ENCODE results near the gene FAM229A.

FAM229A gene

DNA sequence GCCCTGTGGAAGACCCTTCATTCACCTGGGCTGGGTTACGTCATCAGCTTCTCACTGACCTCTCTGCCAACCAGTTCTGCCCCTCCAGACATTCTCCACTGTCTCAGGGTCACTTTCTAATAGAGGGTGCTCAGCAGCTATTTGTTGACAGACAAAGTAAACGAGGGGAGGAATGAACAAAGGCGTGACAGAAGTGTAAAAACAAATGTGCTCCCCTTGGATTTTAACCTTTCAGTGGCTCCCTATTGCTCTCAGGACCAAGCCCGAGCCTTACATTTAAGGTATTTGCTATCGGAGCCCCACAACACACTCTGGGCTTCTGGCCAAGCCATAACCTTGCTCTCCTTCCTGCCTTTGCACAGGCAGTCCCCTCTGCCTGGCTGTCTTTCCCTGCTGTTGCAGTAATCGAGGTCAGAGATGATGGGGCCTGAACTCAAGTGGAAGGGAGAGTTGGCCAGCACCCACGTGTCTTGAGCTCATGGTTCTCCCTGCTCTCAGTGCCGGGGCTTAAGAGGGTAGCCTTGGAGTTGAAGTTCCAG lies 16.9 kb downstream of the FAM229A start:
- peak; percentile 38 for DNase-seq

DNA sequence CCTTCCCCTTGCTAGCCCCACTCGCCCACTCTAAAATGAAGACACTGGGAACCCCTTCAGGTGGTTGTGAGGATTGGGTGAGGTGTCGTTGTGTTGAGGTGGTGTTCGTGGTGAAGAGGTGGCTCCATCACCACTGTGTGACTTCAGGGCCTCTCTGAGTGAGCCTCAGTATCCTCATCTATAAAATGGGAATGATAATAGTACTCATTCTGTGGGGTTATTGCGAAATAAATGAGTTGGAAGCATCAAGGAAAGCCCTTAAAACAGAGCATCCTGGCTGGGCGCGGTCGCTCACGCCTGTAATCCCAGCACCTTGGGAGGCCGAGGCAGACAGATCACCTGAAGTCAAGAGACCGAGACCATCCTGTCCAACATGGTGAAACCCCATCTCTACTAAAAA lies 19.6 kb downstream of the FAM229A start:
- no peak for DNase-seq

DNA sequence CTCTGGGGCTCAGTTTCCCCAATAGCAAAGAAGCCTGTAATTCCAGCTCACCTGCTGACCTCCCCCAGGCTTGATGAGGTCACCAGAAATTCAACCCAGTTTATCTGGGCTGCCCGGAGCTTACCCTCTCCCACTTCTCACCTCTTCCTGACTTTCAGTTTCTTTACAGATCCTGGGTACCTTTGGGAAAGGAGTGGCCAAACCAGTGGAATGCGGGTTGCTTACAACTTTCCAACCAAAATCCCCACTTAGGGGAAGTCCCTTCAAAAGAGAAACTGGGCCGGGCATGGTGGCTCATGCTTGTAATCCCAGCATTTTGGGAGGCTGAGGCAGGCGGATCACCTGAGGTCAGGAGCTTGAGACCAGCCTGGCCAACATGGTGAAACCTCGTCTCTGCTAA lies 20.3 kb downstream of the FAM229A start:
- no peak for DNase-seq

DNA sequence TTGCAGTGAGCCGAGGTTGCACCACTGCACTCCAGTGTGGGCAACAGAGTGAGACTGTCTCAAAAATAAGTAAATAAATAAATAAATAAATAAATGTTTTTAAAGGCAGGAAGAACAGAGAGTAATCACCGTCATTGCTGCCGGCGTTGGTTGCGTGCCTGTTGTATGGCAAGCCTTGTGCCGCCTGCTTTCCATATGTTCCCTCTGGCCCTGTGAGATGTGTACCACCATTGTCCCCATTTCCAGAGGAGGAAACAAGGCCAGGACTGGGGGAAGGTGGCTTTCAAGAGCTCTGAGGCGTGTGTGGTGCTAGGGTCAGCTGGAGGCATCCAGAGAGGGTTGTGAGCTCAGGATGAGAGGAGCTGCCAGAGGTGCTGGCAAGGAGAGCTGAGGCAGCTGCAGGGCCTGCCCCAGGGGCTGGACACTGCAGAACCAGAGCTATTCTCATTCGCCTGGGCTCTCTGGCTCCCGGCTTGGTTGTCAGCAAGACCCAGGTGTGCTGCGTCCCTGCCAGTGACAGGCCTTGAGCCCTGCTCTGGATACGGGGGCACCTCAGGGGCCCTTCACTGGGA lies 21.0 kb downstream of the FAM229A start:
- DNase-seq, result no peak

DNA sequence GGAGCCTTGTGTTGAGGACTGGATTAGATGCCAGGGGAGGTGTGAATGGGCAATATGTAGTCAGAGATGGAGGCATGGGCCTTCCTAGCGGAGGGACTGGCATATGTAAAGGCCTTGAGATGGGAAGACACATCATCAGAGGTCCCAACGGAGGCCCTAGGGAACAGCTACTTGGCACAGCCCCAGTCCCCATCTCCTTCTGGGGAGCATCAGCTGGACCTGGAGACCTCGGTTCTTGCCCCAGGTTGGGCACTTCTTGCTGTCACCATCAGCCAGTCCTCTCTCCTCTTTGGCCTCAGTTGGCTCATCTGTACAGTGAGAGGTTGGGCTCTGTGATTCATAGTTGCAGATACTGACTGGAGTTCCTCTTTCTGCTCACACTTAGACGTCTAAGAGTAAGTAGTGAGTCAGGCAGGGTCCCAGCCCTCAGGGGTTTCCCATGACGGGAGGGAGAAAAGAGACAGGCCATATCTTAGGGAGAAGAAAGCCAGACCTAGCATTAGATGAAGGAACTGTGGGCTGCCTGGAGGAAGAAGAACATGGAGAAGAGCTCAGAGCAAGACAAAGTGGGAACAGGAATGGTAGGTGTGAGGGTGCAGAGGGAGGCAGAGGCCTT lies 22.8 kb downstream of the FAM229A start:
- DNase-seq, result peak; percentile 61

DNA sequence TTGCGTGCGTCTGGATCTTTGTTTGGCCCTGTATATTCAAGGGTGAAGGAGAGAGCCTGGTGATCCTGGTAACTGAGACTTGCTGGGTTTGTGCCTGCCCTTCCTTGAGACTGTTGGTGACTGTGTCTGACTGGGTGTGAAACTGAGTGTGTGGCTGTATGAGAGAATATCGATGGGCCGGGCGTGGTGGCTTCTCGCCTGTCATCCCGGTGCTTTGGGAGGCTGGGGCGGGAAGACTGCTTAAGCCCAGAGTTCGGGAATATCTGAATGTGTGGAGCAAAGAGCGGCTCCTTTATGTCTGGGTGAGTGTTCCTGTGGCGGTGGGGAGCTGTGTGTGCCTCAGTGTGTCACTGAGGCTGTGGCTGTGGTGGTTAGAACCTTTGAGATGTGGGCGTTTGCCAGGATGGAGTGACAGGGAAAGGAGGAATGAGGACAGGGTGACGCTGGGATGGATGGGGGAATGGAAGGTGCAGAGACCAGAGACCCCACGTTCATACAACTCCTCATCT lies 23.6 kb downstream of the FAM229A start:
- peak; percentile 22 for DNase-seq

DNA sequence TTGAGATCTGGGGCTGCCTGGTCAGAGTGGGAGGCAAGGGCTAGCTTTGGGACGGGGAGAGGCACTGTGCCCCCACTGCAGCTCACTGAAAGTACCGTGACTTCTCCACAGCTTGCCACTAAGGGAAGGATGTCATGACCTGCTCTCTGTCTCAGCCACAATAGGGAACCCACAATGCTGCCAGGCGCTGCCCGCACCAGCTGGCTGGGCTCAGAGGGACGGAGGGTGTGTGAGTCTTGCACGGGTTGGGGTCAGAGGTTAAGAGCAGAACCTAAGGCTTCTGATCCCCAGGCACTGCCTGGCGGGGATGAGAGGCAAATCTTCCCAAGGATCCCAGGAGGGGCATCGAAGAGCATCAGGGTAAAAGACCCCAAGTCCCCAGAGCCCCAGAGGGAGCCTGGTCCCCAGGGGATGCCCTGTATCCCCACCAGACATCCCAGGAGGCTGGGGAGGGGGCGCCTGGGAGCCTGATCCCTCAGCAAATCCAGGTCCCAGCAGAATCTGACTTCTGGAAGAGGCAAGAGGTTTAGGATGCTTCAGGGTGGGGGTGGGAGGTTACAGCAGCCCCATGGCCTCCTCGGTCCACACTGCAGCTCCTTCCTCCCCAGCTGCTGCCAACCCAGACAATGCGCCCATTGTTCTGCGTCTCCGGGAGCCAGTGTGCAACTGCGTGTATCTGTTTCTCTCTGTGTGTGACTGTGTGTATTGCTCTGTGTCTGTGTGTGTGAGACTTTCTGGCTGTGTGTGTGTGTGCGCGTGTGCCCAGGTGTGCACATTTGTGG lies 24.2 kb downstream of the FAM229A start:
- no peak for DNase-seq

DNA sequence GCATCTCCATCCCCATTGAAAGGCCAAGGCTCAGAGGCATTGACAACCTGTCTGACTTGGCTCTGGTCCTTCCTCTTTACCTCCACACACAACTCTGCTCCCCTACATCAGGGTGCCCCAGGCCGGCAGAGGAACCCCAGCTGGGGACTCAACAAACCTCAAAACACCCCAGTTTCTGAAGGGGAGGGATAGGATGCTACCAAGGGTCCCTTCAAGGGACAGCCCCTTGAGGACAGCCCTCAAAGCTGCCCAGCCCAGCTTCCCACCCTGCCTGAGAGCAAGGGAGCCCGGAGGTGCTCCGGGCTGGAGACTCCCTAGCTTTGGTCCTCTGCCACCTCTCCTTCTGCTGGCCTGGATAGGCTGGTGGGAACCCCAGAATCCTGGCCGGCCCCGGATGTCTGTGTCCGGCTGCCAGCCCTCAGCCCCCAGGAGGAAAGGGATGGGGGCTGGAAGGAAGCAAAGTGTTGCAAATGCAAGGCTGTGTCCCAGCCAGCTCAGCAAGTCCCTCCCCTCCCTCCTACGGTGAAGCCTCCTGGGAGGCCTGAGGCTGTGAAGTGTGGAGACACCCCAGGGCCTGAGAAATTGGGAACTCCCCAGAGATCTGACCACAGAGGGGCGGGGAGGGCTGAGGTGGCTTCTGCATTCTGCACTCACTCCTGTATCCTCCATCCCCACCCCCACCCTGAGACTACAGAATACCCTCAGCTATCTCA lies 25.2 kb downstream of the FAM229A start:
- peak; percentile 58 for DNase-seq

DNA sequence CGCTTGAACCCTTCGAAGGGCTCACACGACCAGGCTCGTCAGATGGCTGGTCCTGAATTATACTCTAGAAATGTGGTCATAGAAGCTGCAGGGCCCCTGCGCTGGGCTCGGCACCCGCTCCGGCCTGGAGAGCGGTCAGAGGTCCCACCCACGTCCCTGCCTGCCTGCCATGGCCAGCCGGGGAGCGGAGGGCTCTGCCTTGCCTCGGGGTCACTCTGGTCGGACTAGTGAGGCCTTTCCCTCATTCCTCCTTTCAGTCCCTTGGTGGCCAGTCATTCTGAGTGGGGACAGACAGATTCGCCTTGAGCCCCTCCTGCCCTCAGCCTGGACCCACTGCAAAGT lies 25.7 kb downstream of the FAM229A start:
- no peak for DNase-seq

DNA sequence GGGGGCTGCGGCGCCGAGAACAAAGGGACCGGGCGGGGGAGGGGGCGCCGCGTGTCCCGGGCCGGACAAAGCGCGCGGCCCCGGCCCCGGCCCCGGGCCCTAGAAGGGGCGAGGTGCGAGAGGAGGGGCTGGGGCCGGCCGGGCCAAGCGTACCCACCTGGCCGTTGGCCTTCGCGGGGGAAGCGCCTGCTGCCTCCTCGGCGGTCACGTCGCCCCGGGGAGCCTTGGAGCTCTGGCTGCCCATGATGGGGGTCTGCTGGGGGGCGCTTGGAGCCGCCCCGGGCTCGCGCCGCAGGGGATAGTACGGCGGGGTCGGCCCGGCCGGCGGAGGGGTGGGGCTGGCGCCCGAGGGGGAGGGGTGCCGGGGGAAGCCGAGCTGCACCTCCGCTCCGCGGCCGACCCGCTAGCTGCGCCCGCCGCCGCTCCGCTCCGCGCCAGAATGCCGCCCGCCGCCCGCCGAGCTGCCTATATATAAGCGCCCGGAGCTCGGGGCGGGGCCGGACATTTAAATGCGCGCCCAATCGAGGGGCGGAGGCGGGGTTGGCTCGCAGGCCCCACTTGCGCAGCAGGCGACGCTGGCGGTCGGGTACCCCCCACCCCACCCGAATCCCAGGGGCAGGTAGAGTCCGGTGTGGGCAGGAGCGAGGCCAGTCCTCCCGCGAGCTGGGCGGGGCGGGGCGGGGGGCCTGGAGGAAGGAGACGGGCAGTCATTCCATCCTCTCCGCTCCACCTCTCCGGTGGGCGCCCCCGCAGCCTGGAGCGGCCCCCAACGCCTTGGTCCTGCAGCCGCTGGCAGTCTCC lies 26.3 kb downstream of the FAM229A start, which contains the start of gene MARCKSL1:
MARCKSL1 (minus strand) TSS at position 444 of the 801 bp plus-strand sequence; CDS start at position 244, 200 bp downstream.
- DNase-seq, result peak; percentile 80

DNA sequence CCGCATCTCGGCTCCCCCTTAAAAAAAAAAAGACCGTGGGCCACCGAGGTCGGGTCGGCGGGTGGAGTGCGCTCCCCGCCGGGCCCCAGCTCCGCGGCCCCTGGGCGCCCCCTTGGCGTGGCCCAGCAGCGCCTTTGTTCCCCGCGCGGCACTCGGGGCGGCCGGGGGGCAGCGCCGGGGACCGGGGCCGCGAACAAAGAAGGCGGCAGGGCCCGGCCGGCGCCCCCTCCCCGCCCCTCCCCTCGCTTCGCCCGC lies 26.8 kb downstream of the FAM229A start:
- DNase-seq, result no peak

DNA sequence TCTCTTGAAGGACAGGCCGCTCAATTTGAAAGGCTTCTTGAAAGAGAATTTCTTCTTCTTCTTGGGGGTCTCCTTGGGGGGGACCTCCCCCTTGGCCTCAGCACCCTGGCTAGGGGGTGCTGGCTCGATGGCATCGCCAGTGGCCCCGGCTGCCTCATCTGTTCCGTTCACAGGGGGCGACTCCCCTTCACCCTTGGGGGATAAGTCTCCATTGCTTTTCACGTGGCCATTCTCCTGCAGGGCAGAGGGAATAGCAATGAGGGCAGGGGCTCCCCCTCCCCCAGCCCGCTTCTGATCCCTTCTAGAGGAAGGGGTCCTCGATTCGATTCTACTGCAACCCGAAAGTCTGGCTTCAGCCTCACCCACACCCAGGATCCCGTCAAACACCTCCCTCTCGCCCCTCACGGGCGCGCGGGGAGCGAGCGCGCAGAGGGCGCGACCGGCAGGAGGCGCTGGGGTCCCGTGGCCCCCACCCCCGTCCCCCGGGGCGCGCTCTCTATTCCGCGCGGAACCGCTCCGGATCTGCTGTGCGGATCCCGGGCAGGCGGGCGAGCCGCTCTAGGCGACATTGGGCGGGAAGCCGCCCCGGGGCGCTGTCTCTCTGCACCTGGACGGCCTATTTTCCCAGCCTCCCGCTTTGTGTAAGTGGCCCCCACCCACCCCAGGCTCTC lies 27.3 kb downstream of the FAM229A start:
- peak; percentile 57 for DNase-seq

DNA sequence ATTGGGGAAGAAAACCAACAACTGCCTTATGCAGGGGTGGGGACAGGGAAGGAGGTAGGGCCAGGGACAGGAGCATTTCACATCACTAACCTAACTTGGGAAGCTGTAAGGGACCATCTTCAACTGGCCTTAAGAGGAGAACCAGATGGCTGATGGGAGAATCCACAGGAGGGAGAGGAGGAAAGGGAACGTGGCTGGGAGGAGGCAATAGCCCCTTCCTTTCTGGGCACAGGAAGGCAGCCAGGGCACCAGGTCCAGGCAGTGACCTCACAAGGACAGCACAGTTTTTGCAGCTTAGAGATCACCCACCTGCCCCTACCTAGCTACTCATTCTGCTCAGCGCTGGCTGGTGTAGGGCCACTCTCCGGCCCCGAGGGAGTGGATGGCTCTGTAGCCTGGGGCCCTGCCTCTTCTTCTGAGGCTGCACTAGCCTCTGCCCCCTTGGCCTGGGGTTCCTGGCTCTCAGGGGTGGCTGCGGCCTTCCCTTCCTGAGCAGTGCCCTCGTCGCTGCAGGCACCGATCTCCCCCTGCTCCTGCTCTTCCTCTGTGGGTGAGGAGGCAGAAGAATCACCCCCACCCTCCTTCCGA lies 27.9 kb downstream of the FAM229A start:
- DNase-seq, result no peak

DNA sequence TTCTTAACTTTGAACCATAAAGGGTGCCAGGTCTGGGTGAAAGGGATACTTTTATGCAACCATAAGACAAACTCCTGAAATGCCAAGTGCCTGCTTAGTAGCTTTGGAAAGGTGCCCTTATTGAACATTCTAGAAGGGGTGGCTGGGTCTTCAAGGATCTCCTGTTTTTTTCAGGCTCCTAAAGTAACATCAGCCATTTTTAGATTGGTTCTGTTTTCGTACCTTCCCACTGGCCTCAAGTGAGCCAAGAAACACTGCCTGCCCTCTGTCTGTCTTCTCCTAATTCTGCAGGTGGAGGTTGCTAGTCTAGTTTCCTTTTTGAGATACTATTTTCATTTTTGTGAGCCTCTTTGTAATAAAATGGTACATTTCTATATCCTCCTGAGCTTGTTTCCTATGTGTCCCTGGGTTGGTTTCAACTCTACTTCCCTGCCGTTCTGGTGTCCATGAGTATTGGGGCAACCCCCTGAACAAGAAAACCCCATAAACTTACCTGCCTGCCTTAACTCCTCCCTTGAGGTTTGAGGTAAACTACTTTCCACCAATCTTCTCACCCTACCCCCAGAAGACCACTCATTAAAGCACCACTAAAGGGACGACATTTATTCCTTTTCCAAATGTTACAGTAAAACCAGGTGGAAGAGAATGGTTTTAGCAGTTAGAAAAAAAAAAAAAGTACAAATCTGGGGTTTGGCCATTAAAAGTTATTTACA lies 28.9 kb downstream of the FAM229A start:
- DNase-seq, result no peak

DNA sequence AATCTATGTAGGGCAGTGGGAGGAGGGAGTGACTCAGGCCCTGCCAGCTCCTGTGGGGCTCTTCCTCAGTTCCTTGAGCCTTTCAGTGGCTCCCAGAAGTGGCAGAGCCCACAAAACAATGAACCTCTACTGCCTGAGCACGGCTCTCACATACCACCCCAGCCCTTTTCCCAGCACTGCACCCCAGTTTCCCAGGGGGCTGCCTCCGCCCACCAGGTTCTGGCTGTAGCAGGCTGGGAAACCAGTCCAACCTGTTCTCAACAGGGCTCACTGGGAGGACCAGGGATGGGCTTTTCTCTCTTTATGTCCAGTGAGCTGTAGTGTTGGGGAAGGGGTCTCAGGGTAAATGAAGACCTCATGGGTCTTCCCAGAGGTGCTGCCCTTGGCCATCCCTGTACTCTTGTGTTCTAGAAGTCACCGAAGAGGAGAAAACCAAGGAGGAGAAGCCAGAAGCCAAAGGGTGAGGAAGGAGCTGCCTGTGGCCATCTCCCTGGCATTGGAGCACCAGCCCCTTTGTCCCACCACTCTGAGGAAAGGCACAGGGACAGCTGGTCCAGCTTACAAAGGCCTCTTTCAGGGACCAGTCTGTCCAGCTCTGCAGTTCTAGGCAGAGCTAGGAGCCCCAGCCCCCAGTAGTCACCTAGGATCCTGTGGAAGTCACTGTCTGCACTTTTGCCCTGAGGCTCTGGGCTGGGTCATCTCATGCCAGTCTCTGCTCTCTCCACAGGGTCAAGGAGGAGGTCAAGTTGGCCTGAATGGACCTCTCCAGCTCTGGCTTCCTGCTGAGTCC lies 29.8 kb downstream of the FAM229A start:
- no peak for DNase-seq

DNA sequence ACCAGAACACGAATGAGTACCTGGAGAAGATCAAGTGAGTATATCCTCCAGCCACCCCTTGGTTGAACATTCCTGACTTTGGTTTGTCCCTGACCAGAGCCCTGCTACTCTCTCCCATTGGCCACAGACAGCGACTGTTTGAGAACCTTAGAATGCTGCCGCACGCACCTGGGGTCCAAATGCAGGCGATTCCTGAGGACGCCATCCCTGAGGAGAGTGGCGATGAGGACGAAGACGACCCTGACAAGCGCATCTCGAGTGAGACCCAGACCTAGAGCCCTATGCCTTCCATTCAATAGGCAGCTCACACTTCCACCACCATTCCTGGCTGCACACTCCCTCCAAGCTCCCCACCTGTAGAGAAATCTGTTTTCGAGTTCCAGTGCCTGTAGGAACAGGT lies 30.7 kb downstream of the FAM229A start:
- no peak for DNase-seq

DNA sequence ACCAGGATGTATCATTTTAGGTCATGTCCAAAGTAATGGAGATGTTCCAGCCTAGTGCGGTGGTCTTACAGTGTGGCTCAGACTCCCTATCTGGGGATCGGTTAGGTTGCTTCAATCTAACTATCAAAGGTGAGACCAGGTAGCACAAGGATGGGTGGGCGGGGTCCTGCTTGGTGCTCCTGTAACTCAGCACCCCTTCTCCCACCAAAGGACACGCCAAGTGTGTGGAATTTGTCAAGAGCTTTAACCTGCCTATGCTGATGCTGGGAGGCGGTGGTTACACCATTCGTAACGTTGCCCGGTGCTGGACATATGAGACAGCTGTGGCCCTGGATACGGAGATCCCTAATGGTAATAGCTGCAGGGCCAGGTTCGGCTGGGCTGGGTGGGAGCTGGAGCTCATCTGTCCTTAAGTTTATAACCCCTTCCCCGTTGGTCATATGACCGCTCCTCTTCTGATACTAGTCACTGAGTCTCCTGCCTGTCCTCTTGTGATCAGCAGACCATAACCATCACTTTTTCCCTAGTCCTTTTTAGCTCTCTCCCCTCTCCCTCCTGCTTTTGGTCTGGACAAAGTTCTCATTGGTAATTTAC lies 31.6 kb downstream of the FAM229A start:
- DNase-seq, result no peak

DNA sequence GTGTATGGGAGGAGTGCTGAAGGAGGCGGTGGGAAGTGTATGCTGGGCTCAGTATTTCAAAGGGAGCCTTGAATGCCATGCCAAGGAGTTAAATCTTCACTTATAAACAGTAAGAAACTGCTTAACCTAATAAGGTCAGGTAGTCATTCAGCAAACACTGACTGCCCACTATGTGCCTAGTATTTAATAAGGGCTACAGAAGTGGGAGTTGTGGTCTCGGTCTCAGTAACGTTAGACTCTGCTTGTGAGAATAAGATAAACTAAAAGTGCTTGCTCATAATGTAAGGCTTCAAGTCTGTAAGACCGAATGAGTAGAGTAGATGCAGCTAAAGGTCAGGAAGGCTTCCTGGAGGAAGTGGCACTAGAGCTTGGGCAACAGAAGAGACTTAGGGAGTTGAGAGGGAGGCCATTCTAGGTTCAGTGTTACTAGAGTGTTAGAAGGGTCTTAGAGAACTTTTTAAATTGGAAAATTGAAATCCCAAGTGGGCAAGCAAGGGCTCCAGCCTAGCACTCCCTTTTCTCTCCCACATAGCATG lies 32.3 kb downstream of the FAM229A start:
- DNase-seq, result no peak

DNA sequence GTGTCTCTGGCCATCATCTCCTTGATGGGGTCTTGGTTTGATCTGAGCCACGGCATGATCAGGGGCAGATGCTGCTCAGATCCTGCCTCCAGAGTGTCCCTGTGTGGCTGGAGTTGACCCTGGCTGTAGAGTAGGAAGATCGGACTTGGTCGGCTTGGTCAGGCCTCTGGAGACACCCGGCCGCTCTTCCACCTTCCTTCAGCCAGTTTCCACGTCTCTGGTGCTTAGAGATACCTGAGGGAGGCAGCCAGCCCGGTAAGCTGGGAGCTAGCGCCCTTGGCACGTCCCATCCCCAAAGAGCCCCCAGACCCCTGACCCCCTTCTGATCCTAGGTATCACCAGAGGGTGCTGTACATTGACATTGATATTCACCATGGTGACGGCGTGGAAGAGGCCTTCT lies 35.1 kb downstream of the FAM229A start:
- DNase-seq, result no peak
